Colon (tissue), 2 donors: ENCODE measurements around the gene THSD7B.
A peak's percentile ranks its signal among the peaks of the same experiment; 100 is the strongest.

Source experiments
- FAIRE-seq: peaks from 2 replicates; lab custom pipeline; 2012; peaks lifted over from hg19 to GRCh38; lab: Jason Lieb, UNC
- donor health status: control.
- donor health status: control.

The THSD7B gene

GRCh38 chr2:137380610-137381009, 615.3 kb downstream of the THSD7B start:
- no peak for FAIRE-seq

GRCh38 chr2:137381731-137382130, 616.4 kb downstream of the THSD7B start:
- no peak for FAIRE-seq

- no peak for FAIRE-seq
Observed at GRCh38 chr2:137383391-137383790, 618.0 kb downstream of the THSD7B start.

- FAIRE-seq, result no peak
Observed at GRCh38 chr2:137387044-137387443, 621.7 kb downstream of the THSD7B start.

GRCh38 chr2:137405496-137405895, 640.2 kb downstream of the THSD7B start:
- no peak for FAIRE-seq

- FAIRE-seq, result no peak
Observed at GRCh38 chr2:137411585-137411984, 646.2 kb downstream of the THSD7B start.

- FAIRE-seq, result no peak
Observed at GRCh38 chr2:137420744-137421143, 655.4 kb downstream of the THSD7B start.

GRCh38 chr2:137435162-137435561, 669.8 kb downstream of the THSD7B start:
- FAIRE-seq, result no peak

GRCh38 chr2:137437386-137437785, 672.0 kb downstream of the THSD7B start:
- FAIRE-seq, result no peak

GRCh38 chr2:137444970-137445369, 679.6 kb downstream of the THSD7B start:
- peak; percentile 57 for FAIRE-seq

- no peak for FAIRE-seq
Observed at GRCh38 chr2:137449454-137449853, 684.1 kb downstream of the THSD7B start.

GRCh38 chr2:137454886-137455285, 689.5 kb downstream of the THSD7B start:
- FAIRE-seq, result no peak

- FAIRE-seq, result no peak
Observed at GRCh38 chr2:137467246-137467862, 702.0 kb downstream of the THSD7B start.

GRCh38 chr2:137493261-137493660, 727.9 kb downstream of the THSD7B start:
- no peak for FAIRE-seq

- no peak for FAIRE-seq
Observed at GRCh38 chr2:137500599-137500998, 735.3 kb downstream of the THSD7B start.

- FAIRE-seq, result no peak
Observed at GRCh38 chr2:137507237-137507636, 741.9 kb downstream of the THSD7B start.

- no peak for FAIRE-seq
Observed at GRCh38 chr2:137508739-137509384, 743.5 kb downstream of the THSD7B start.

- no peak for FAIRE-seq
Observed at GRCh38 chr2:137511526-137511925, 746.2 kb downstream of the THSD7B start.

- FAIRE-seq, result no peak
Observed at GRCh38 chr2:137521653-137522619, 756.6 kb downstream of the THSD7B start.

GRCh38 chr2:137522620-137523011, 757.3 kb downstream of the THSD7B start:
- no peak for FAIRE-seq

- FAIRE-seq, result no peak
Observed at GRCh38 chr2:137523931-137524330, 758.6 kb downstream of the THSD7B start.

GRCh38 chr2:137525132-137525531, 759.8 kb downstream of the THSD7B start:
- FAIRE-seq, result no peak

GRCh38 chr2:137525641-137526190, 760.4 kb downstream of the THSD7B start:
- no peak for FAIRE-seq
